Measurements from ENCODE around the gene RPL36.

RPL36 gene

GRCh38 chr19:5690125-5690954 is at the start of gene RPL36:
Gene RPL36, plus strand, starts transcription at chr19:5690295. Its CDS starts 213 bp downstream, at chr19:5690508.
- peak; percentile 99 for TF ChIP-seq CTCF (IDR thresholded peaks at IDR 0.05; ENCODE audit: low read depth, low read length)
- H3K4me3 ChIP-seq (replicated peaks in 1 of 2; ENCODE audit: low read depth in 2 of 2, low read length in 2 of 2) = peak within 1 kb of the TSS; percentile 93 to 96
- DNase-seq (ENCODE audit: low read depth in 2 of 2) = peak; percentile 97 to 98

- no peak for TF ChIP-seq CTCF (IDR thresholded peaks at IDR 0.05; ENCODE audit: low read depth, low read length)
- no peak overlapping the region for H3K4me3 ChIP-seq (replicated peaks in 1 of 2; ENCODE audit: low read depth in 2 of 2, low read length in 2 of 2)
Measured at GRCh38 chr19:5641171-5641570, 48.9 kb upstream of the RPL36 start.

GRCh38 chr19:5642204-5642603 is 47.9 kb upstream of the RPL36 start:
- H3K4me3 ChIP-seq (replicated peaks in 1 of 2; ENCODE audit: low read depth in 2 of 2, low read length in 2 of 2) = no peak overlapping the region
- no peak for TF ChIP-seq CTCF (IDR thresholded peaks at IDR 0.05; ENCODE audit: low read depth, low read length)
- DNase-seq (ENCODE audit: low read depth in 2 of 2) = no peak

More at GRCh38 chr19:5641171-5641570, 48.9 kb upstream of the RPL36 start:
- no peak for DNase-seq (ENCODE audit: low read depth in 2 of 2)

- no peak for DNase-seq (ENCODE audit: low read depth in 2 of 2)
- TF ChIP-seq CTCF (IDR thresholded peaks at IDR 0.05; ENCODE audit: low read depth, low read length) = no peak
- H3K4me3 ChIP-seq (replicated peaks in 1 of 2; ENCODE audit: low read depth in 2 of 2, low read length in 2 of 2) = no peak overlapping the region
Measured at GRCh38 chr19:5643060-5643459, 47.0 kb upstream of the RPL36 start.

GRCh38 chr19:5644037-5644436 is 46.1 kb upstream of the RPL36 start:
- TF ChIP-seq CTCF (IDR thresholded peaks at IDR 0.05; ENCODE audit: low read depth, low read length) = no peak
- H3K4me3 ChIP-seq (replicated peaks in 1 of 2; ENCODE audit: low read depth in 2 of 2, low read length in 2 of 2) = no peak overlapping the region
- DNase-seq (ENCODE audit: low read depth in 2 of 2) = peak in 1 of 2 donors; percentile 32

- H3K4me3 ChIP-seq (replicated peaks in 1 of 2; ENCODE audit: low read depth in 2 of 2, low read length in 2 of 2) = no peak overlapping the region
- DNase-seq (ENCODE audit: low read depth in 2 of 2) = no peak
- no peak for TF ChIP-seq CTCF (IDR thresholded peaks at IDR 0.05; ENCODE audit: low read depth, low read length)
Measured at GRCh38 chr19:5645409-5645808, 44.7 kb upstream of the RPL36 start.
